K562 (cell line): ENCODE data around the gene SND1.

Experiments used
- CBX8 ChIP-seq: fragments of 200-600 bp; sonication (generic); IDR thresholded peaks from 2 replicates; pipeline ENCODE4 v1.6.1; 2012; ENCODE audit warnings: borderline replicate concordance, mixed run types, low read depth, mild to moderate bottlenecking, moderate library complexity, mixed read lengths, low read length, control low read depth, inconsistent platforms; ENCODE audit not compliant: poor library complexity, severe bottlenecking; ENCODE audit errors: extremely low read depth
- CHD1 ChIP-seq: fragments of 200-600 bp; sonication (generic); IDR thresholded peaks from one replicate; pipeline ENCODE4 v1.6.1; 2012; ENCODE audit warnings: mild to moderate bottlenecking, moderate library complexity, low read length, inconsistent platforms
- CTCF ChIP-seq, 3 experiments: IDR thresholded peaks in 2 of 3; conservative IDR thresholded peaks in 1 of 3; 2 replicates each; pipeline ENCODE4 v1.5.1; 2011 to 2012; ENCODE audit warnings: low read length in 3 of 3, mild to moderate bottlenecking in 3 of 3, control low read depth in 2 of 3, improper control_type of control experiment in 1 of 3, inconsistent platforms in 1 of 3, low read depth in 1 of 3, mixed read lengths in 1 of 3, moderate library complexity in 1 of 3; ENCODE audit not compliant: insufficient read depth in 2 of 3
- EP300 ChIP-seq: IDR thresholded peaks from 2 replicates; pipeline ENCODE4 v1.6.1; 2012; ENCODE audit warnings: low read length, improper control_type of control experiment
- ETS2 ChIP-seq: IDR thresholded peaks from 2 replicates; pipeline ENCODE4 v1.6.1; 2016; ENCODE audit warnings: borderline replicate concordance, missing genetic modification characterization, mild to moderate bottlenecking, moderate library complexity, missing compliant biosample characterization; ENCODE audit not compliant: poor library complexity, severe bottlenecking
- HNRNPK ChIP-seq: fragments of 200-400 bp; formaldehyde crosslinking; IDR thresholded peaks from one replicate; pipeline ENCODE4 v1.6.1; 2018; ENCODE audit warnings: mild to moderate bottlenecking, low read depth, low read length; ENCODE audit not compliant: poor library complexity, severe bottlenecking
- NFE2L1 ChIP-seq: fragments of 450-650 bp; IDR thresholded peaks from 2 replicates; pipeline ENCODE4 v1.6.1; 2016; ENCODE audit warnings: missing genetic modification characterization, low read depth, mild to moderate bottlenecking, missing compliant biosample characterization, moderate library complexity, borderline replicate concordance
- PCBP2 ChIP-seq: fragments of 200-400 bp; formaldehyde crosslinking; IDR thresholded peaks from 2 replicates; pipeline ENCODE4 v1.6.1; 2018; ENCODE audit warnings: low read length, low read depth, mild to moderate bottlenecking, moderate library complexity; ENCODE audit not compliant: poor library complexity, severe bottlenecking
- PKNOX1 ChIP-seq: fragments of 450-650 bp; IDR thresholded peaks from 2 replicates; pipeline ENCODE4 v1.6.1; 2016
- PRDM10 ChIP-seq: fragments of 450-650 bp; IDR thresholded peaks from 2 replicates; pipeline ENCODE4 v1.6.1; 2018; ENCODE audit not compliant: partially characterized antibody
- USF2 ChIP-seq: sonication (generic); formaldehyde crosslinking; IDR thresholded peaks from 2 replicates; pipeline ENCODE4 v1.5.0; 2020; ENCODE audit warnings: missing genetic modification reagents
- ZNF121 ChIP-seq: sonication (generic); formaldehyde crosslinking; conservative IDR thresholded peaks from 2 replicates; pipeline ENCODE4 v1.8.0; 2022; ENCODE audit warnings: missing genetic modification reagents
- ZNF274 ChIP-seq: IDR thresholded peaks from 2 replicates; pipeline ENCODE4 v1.6.1; 2011; ENCODE audit warnings: low read depth, mild to moderate bottlenecking, low read length, moderate library complexity, borderline replicate concordance

- TF ChIP-seq PRDM10: no peak
- no peak for TF ChIP-seq CTCF (IDR thresholded peaks at IDR 0.05 in 2 of 3, conservative IDR thresholded peaks at IDR 0.05 in 1 of 3; ENCODE audit: insufficient read depth in 2 of 3, low read depth in 1 of 3, low read length in 3 of 3)
- TF ChIP-seq USF2 (CRISPR knock-in tag): no peak
- no peak for TF ChIP-seq ZNF121 (CRISPR knock-in tag)
- TF ChIP-seq CHD1: no peak
- TF ChIP-seq ZNF274: no peak
- TF ChIP-seq PKNOX1: no peak
- TF ChIP-seq NFE2L1: no peak
- no peak for TF ChIP-seq ETS2 (tag)
- TF ChIP-seq HNRNPK: no peak
- TF ChIP-seq EP300: no peak
- no peak for TF ChIP-seq PCBP2
- TF ChIP-seq CBX8: no peak
Observed at GRCh38 chr7:127934711-127935110, 282.7 kb downstream of the SND1 start.
